ACC112 (cell line): ENCODE measurements around the gene TUBGCP5.
"Not testable (repeated sequence)": the region's sequence is repeated elsewhere in the genome, so short reads cannot be mapped to it uniquely, and the experiment has no call there.

Source experiments
- H2AFZ ChIP-seq: fragments of 200-600 bp; sonication (generic); one replicate; pipeline ENCODE4 v1.6.0; 2017; ENCODE audit warnings: antibody characterized with exemption, low read length; ENCODE audit not compliant: unreplicated experiment
- H3K27ac ChIP-seq: fragments of 200-600 bp; sonication (generic); 2 replicates; pipeline ENCODE4 v1.5.1; 2014; ENCODE audit warnings: low read depth, mild to moderate bottlenecking, antibody characterized with exemption, low read length, moderate library complexity
- H3K27me3 ChIP-seq: fragments of 200-600 bp; sonication (generic); 2 replicates; pipeline ENCODE4 v1.6.1; 2014; ENCODE audit warnings: mild to moderate bottlenecking, antibody characterized with exemption, low read length, moderate library complexity, mixed read lengths; ENCODE audit not compliant: insufficient read depth
- H3K36me3 ChIP-seq: fragments of 200-600 bp; sonication (generic); 2 replicates; pipeline ENCODE4 v1.6.1; 2016; ENCODE audit warnings: mild to moderate bottlenecking, antibody characterized with exemption, low read length, moderate library complexity, mixed read lengths; ENCODE audit not compliant: insufficient read depth
- H3K4me1 ChIP-seq: fragments of 200-600 bp; sonication (generic); one replicate; pipeline ENCODE4 v1.6.1; 2016; ENCODE audit warnings: low read length, mixed read lengths; ENCODE audit not compliant: insufficient read depth, unreplicated experiment, control insufficient read depth
- H3K4me3 ChIP-seq: fragments of 200-600 bp; sonication (generic); 2 replicates; pipeline ENCODE4 v1.5.1; 2014; ENCODE audit warnings: mild to moderate bottlenecking, low read depth, low read length
- H3K79me2 ChIP-seq: fragments of 200-600 bp; sonication (generic); one replicate; pipeline ENCODE4 v1.6.0; 2016; ENCODE audit warnings: low read length; ENCODE audit not compliant: control insufficient read depth, unreplicated experiment, insufficient read depth

The TUBGCP5 gene

GRCh38 chr15:23002920-23003319 is 36.4 kb downstream of the TUBGCP5 start:
- no peaks in the 10 kb centered on the region for H3K79me2 ChIP-seq
- peaks cover 37% of the 10 kb centered on the region for H3K36me3 ChIP-seq
- H3K4me1 ChIP-seq: no peaks in the 10 kb centered on the region

GRCh38 chr15:22995795-22996194 is 43.6 kb downstream of the TUBGCP5 start:
- H3K79me2 ChIP-seq: no peaks in the 10 kb centered on the region
- no peaks in the 10 kb centered on the region for H3K27me3 ChIP-seq
- no peak overlapping the region for H3K27ac ChIP-seq
- H3K36me3 ChIP-seq: peaks cover 7% of the 10 kb centered on the region; the same call in 1 of the 2 replicates
- H3K4me3 ChIP-seq: no peak overlapping the region
- H2AFZ ChIP-seq: no peak overlapping the region
- H3K4me1 ChIP-seq: no peaks in the 10 kb centered on the region

More at GRCh38 chr15:23002920-23003319, 36.4 kb downstream of the TUBGCP5 start:
- H2AFZ ChIP-seq: no peak overlapping the region
- H3K4me3 ChIP-seq: no peak overlapping the region
- no peaks in the 10 kb centered on the region for H3K27me3 ChIP-seq
- H3K27ac ChIP-seq: no peak overlapping the region

GRCh38 chr15:22992024-22992326 is 47.4 kb downstream of the TUBGCP5 start:
- no peak overlapping the region for H2AFZ ChIP-seq
- H3K27me3 ChIP-seq: no peaks in the 10 kb centered on the region
- 0 out of 2 replicates have a peak, but pooled peaks cover 3% of the 10 kb centered on the region for H3K36me3 ChIP-seq
- H3K4me3 ChIP-seq: no peak overlapping the region
- no peaks in the 10 kb centered on the region for H3K4me1 ChIP-seq
- no peaks in the 10 kb centered on the region for H3K79me2 ChIP-seq
- no peak overlapping the region for H3K27ac ChIP-seq

GRCh38 chr15:22989576-22990477 is 49.5 kb downstream of the TUBGCP5 start:
- Histone ChIP-seq H3K4me1 (no peaks in the 10 kb centered on the region), H3K27ac (no peak overlapping the region), H2AFZ (no peak overlapping the region), H3K27me3 (no peaks in the 10 kb centered on the region), H3K79me2 (no peaks in the 10 kb centered on the region), H3K36me3 (0 out of 2 replicates have a peak, but pooled peaks cover 3% of the 10 kb centered on the region), H3K4me3 (no peak overlapping the region)

- H2AFZ ChIP-seq: no peak overlapping the region
- no peak overlapping the region for H3K27ac ChIP-seq
- H3K4me3 ChIP-seq: no peak overlapping the region
- H3K4me1 ChIP-seq: no peaks in the 10 kb centered on the region
- H3K27me3 ChIP-seq: no peaks in the 10 kb centered on the region
- H3K36me3 ChIP-seq: no peaks in the 10 kb centered on the region
- H3K79me2 ChIP-seq: no peaks in the 10 kb centered on the region
These were observed 50.6 kb downstream of the TUBGCP5 start for GRCh38 chr15:22988811-22989210.

GRCh38 chr15:22981931-22982330 is 57.4 kb downstream of the TUBGCP5 start:
- not testable (repeated sequence) for H3K27me3 ChIP-seq, H3K4me3 ChIP-seq, H3K27ac ChIP-seq, H2AFZ ChIP-seq, H3K36me3 ChIP-seq, H3K4me1 ChIP-seq
- H3K79me2 ChIP-seq: peaks cover 27% of the 10 kb centered on the region

GRCh38 chr15:22981051-22981840 is 58.1 kb downstream of the TUBGCP5 start:
- no peaks in the 10 kb centered on the region for H3K36me3 ChIP-seq
- peak overlapping the region; percentile 92 for H2AFZ ChIP-seq
- peak overlapping the region; percentile 100 for H3K4me3 ChIP-seq
- H3K79me2 ChIP-seq: peaks cover 33% of the 10 kb centered on the region
- peaks cover 6% of the 10 kb centered on the region for H3K4me1 ChIP-seq
- no peaks in the 10 kb centered on the region for H3K27me3 ChIP-seq
- H3K27ac ChIP-seq: no peak overlapping the region

GRCh38 chr15:22980189-22981050 is 58.9 kb downstream of the TUBGCP5 start, which contains the start of gene CYFIP1:
TSS of gene CYFIP1 (minus strand) at chr15:22980368. CDS start at chr15:22947285, 33,083 bp downstream.
- no peaks in the 10 kb centered on the region for H3K36me3 ChIP-seq
- peaks cover 40% of the 10 kb centered on the region for H3K79me2 ChIP-seq
- peaks cover 6% of the 10 kb centered on the region for H3K4me1 ChIP-seq
- H2AFZ ChIP-seq: peak within 1 kb of the TSS; percentile 92
- H3K27ac ChIP-seq: peak within 1 kb of the TSS; percentile 59
- no peaks in the 10 kb centered on the region for H3K27me3 ChIP-seq
- peak within 1 kb of the TSS; percentile 100 for H3K4me3 ChIP-seq

GRCh38 chr15:22979238-22980188 is 59.9 kb downstream of the TUBGCP5 start:
- Histone ChIP-seq H3K4me1 (peaks cover 6% of the 10 kb centered on the region), H3K36me3 (no peaks in the 10 kb centered on the region), H3K27ac (peak overlapping the region; percentile 59), H3K79me2 (peaks cover 48% of the 10 kb centered on the region), H2AFZ (peak overlapping the region; percentile 92), H3K4me3 (peak overlapping the region; percentile 100), H3K27me3 (no peaks in the 10 kb centered on the region)
